ENCODE measurements around the gene TAMALIN.
A peak's percentile ranks its signal among the peaks of the same experiment; 100 is the strongest.

The TAMALIN gene

GRCh38 chr12:51985154-51985835, 21.5 kb upstream of the TAMALIN start:
- no peak for DNase-seq

- DNase-seq, result no peak
Observed at GRCh38 chr12:51986834-51987233, 19.9 kb upstream of the TAMALIN start.

- no peak for DNase-seq
Observed at GRCh38 chr12:51992246-51992645, 14.5 kb upstream of the TAMALIN start.

- DNase-seq, result no peak
Observed at GRCh38 chr12:51994539-51994820, 12.3 kb upstream of the TAMALIN start.

GRCh38 chr12:51994959-51995358, 11.8 kb upstream of the TAMALIN start:
- DNase-seq, result no peak

GRCh38 chr12:51997136-51997535, 9.6 kb upstream of the TAMALIN start:
- DNase-seq, result no peak

GRCh38 chr12:52003016-52003550, 3.7 kb upstream of the TAMALIN start:
- DNase-seq, result no peak

- no peak for DNase-seq
Observed at GRCh38 chr12:52003591-52003990, 3.2 kb upstream of the TAMALIN start.

GRCh38 chr12:52004042-52004648, 2.6 kb upstream of the TAMALIN start:
- DNase-seq, result no peak

GRCh38 chr12:52005218-52005902, 1.4 kb upstream of the TAMALIN start:
- no peak for DNase-seq

GRCh38 chr12:52005903-52006703, 643 bp upstream of the TAMALIN start:
- DNase-seq, result peak; percentile 87

- peak; percentile 83 for DNase-seq
Observed at GRCh38 chr12:52007158-52007921, 594 bp downstream of the TAMALIN start.

- no peak for DNase-seq
Observed at GRCh38 chr12:52007982-52008510, 1.3 kb downstream of the TAMALIN start.

- no peak for DNase-seq
Observed at GRCh38 chr12:52009081-52009751, 2.5 kb downstream of the TAMALIN start.

- DNase-seq, result no peak
Observed at GRCh38 chr12:52010152-52010622, 3.4 kb downstream of the TAMALIN start.

GRCh38 chr12:52010692-52011601, 4.2 kb downstream of the TAMALIN start:
- no peak for DNase-seq

- no peak for DNase-seq
Observed at GRCh38 chr12:52011602-52012214, 5.0 kb downstream of the TAMALIN start.

- DNase-seq, result no peak
Observed at GRCh38 chr12:52013626-52014310, 7.0 kb downstream of the TAMALIN start.
